ENCODE results near the gene ETF1.
A peak's percentile ranks its signal among the peaks of the same experiment; 100 is the strongest.
"Not testable (repeated sequence)": the region's sequence is repeated elsewhere in the genome, so short reads cannot be mapped to it uniquely, and the experiment has no call there.

Gene ETF1

GRCh38 chr5:138482638-138483037 lies 60.4 kb downstream of the ETF1 start:
- FAIRE-seq = no peak

GRCh38 chr5:138476918-138477317 lies 66.1 kb downstream of the ETF1 start:
- FAIRE-seq = no peak

- not testable (repeated sequence) for FAIRE-seq
These were observed 69.9 kb downstream of the ETF1 start for GRCh38 chr5:138473151-138473550.

DNA sequence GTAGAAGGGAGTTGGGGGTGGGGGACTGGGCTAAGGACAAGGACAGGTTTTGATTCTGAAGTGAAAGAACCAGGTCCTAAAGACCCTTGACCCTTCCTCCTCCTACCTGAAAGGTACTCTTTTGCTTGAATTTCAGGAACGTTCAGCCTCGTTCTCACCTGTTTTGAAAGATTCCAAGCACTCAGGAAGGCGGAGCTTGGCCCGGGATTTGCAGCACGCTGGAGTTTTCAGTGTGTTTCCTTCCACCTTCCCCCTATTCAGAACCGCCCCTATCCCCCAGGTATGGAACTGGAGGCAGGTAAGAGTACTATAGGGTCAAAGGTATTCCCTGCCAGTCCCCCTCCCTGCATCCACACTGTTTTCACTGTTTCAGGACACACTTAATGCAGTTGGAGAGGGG lies 70.7 kb downstream of the ETF1 start:
- FAIRE-seq = no peak

DNA sequence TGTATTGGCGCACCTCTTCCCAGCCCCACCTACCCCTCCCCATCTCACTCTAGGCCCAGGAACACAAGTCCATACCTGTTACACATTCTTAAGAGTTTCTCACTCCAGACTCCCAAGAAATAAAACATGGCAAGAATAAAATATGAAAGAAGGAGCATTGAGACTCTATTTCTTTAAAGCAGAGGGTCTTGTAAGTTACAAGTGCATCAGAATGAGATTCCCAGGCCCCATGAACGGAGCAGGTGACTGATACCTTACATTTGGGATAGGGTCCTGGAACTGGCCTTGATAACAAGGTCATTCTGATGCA lies 72.0 kb downstream of the ETF1 start:
- no peak for FAIRE-seq

- FAIRE-seq = no peak
These were observed 72.5 kb downstream of the ETF1 start for GRCh38 chr5:138470322-138471051.

- FAIRE-seq = no peak
These were observed 73.3 kb downstream of the ETF1 start for GRCh38 chr5:138469540-138470321.

GRCh38 chr5:138468966-138469539 lies 74.0 kb downstream of the ETF1 start:
- no peak for FAIRE-seq

- no peak for FAIRE-seq
These were observed 74.7 kb downstream of the ETF1 start for GRCh38 chr5:138468133-138468965.

DNA sequence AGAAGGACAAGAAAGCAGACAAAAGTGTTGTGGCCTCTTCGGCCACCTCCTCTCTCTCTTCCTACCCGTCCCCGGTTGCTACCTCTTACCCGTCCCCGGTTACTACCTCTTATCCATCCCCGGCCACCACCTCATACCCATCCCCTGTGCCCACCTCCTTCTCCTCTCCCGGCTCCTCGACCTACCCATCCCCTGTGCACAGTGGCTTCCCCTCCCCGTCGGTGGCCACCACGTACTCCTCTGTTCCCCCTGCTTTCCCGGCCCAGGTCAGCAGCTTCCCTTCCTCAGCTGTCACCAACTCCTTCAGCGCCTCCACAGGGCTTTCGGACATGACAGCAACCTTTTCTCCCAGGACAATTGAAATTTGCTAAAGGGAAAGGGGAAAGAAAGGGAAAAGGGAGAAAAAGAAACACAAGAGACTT lies 75.3 kb downstream of the ETF1 start:
- FAIRE-seq = no peak

DNA sequence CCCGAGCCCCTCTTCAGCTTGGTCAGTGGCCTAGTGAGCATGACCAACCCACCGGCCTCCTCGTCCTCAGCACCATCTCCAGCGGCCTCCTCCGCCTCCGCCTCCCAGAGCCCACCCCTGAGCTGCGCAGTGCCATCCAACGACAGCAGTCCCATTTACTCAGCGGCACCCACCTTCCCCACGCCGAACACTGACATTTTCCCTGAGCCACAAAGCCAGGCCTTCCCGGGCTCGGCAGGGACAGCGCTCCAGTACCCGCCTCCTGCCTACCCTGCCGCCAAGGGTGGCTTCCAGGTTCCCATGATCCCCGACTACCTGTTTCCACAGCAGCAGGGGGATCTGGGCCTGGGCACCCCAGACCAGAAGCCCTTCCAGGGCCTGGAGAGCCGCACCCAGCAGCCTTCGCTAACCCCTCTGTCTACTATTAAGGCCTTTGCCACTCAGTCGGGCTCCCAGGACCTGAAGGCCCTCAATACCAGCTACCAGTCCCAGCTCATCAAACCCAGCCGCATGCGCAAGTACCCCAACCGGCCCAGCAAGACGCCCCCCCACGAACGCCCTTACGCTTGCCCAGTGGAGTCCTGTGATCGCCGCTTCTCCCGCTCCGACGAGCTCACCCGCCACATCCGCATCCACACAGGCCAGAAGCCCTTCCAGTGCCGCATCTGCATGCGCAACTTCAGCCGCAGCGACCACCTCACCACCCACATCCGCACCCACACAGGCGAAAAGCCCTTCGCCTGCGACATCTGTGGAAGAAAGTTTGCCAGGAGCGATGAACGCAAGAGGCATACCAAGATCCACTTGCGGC lies 75.9 kb downstream of the ETF1 start:
- no peak for FAIRE-seq

DNA sequence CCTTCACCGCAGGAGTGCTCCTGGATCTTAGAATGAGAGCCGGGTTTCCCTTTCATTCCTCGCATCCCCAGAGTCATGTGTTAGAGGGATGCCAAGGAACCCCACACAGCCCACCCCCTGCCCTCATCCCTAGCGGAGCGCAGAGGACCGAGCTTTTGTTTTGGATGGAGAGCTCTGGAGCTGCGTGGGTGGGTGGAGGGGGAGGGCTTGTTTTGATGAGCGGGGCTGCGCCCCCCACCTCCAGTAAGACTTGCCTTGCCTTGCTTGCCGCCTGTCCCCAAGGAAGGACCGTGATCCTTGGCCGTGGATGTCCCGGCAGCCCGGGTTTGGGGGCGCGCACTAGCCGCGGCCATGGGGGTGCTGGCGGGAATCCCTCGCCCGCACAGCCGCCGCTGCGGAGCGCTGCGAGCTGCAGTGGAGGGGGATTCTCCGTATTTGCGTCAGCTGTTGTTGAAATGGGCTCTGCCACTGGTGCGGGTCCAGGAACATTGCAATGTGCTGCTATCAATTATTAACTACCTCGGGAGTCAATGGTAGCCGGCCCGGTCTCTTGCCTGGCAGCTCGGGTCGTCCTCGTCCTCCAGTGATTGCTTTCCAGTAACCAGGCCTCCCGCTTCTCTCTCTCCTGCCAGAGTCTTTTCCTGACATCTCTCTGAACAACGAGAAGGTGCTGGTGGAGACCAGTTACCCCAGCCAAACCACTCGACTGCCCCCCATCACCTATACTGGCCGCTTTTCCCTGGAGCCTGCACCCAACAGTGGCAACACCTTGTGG lies 76.7 kb downstream of the ETF1 start:
- no peak for FAIRE-seq

DNA sequence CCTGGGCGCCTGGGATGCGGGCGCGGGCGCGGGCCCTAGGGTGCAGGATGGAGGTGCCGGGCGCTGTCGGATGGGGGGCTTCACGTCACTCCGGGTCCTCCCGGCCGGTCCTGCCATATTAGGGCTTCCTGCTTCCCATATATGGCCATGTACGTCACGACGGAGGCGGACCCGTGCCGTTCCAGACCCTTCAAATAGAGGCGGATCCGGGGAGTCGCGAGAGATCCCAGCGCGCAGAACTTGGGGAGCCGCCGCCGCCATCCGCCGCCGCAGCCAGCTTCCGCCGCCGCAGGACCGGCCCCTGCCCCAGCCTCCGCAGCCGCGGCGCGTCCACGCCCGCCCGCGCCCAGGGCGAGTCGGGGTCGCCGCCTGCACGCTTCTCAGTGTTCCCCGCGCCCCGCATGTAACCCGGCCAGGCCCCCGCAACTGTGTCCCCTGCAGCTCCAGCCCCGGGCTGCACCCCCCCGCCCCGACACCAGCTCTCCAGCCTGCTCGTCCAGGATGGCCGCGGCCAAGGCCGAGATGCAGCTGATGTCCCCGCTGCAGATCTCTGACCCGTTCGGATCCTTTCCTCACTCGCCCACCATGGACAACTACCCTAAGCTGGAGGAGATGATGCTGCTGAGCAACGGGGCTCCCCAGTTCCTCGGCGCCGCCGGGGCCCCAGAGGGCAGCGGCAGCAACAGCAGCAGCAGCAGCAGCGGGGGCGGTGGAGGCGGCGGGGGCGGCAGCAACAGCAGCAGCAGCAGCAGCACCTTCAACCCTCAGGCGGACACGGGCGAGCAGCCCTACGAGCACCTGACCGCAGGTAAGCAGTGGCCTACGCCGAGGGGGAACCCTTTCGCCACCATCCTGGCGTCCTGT lies 77.5 kb downstream of the ETF1 start, which contains the start of gene EGR1:
Gene EGR1, plus strand, starts transcription at position 219 of the 864 bp plus-strand sequence. Its CDS starts 283 bp downstream, at position 502.
- no peak for FAIRE-seq

- peak; percentile 14 for FAIRE-seq
These were observed 78.4 kb downstream of the ETF1 start for GRCh38 chr5:138464388-138465260.

DNA sequence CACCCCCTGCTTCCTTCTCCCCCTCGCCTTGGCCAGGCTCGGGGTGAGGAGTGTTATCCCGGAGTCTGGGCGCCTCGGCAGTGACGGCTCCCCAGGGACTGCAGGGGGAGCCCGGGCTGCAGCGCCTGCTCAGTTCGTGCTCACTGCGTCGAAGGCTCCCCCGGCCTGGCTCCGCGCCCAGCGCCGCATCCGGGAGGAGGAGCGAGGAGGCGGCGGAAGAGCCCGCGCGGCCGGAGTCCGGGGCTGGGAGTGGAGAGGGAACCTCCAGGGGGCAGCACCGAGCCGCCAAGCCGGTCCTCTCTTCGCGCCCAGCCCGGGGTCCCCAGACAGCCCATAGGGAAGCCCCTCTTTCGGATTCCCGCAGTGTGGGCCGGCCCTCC lies 79.0 kb downstream of the ETF1 start:
- FAIRE-seq = no peak

DNA sequence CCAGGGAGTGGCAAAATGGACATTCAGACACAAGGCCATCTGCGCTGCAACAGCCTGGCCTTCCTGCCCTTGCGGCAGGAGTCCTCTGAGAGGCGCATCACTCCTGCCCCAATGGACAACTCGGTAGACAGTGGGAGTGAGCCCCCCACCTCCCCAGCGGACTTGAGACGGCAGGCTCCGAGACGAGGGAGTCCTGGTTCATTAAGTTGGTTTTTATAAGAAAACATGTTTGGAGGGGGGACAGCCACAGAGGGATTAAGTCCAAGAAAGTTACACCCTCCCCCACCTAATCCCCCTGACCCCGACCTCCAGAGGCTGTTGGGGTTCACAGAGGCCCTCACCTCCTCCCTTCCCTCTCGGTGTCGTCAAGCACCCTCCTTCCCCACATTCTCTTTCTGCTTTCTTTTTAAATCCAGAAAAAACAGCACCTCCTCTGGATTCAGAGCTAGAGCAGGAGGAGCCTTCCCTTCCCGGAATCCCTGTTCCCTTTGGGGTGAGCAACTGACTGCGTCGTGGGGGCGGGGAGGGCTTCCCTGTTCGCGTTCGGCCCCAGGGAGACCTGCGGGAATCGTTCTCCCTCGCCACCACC lies 79.5 kb downstream of the ETF1 start:
- FAIRE-seq = no peak

DNA sequence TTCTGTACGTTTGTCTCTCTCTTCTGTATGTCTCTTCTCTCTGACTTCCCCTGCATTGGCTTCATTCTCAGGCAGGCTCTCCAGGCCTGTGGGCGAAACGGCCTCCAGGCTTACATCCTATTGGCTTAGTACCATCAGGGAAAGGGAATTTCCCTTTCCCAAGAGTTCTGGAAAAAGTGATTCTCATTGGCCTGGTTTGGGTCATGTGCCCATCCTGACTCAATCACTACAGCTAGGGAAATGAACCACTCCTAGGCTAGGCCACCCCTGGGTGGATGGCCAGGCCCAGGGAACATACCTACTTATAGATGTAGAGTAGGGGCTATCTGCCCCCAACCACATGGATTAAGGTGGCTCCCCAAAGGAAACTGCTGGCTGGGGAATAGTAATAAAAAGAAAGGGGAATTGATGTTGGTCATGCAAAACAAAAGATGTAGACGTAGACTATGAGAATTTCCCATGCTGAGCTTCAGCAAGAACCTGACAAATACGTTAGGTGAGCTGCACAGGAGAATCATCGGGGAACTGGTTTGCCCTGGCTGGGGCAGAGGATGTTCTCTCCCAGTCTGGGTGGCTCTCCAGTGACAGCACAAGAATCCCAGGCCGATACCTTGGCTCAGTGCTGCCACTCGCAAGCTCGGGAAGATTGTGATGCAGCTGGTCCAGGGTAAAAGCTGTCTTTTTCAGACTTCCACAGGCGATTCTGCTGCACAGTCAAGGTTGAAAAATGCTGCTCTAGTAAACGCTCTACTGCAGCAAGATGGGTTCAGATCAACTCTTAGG lies 81.5 kb downstream of the ETF1 start:
- no peak for FAIRE-seq
